Measurements from ENCODE around the gene C5orf22.
"Not testable (repeated sequence)": the region's sequence is repeated elsewhere in the genome, so short reads cannot be mapped to it uniquely, and the experiment has no call there.

The C5orf22 gene

GRCh38 chr5:31537349-31537748, 5.2 kb downstream of the C5orf22 start:
- Histone ChIP-seq H3K4me3 (replicated peaks; ENCODE audit: insufficient read depth, low read length) (no peak overlapping the region), H3K27ac (replicated peaks) (no peak overlapping the region), H3K27me3 (ENCODE audit: insufficient read depth, poor library complexity, severe bottlenecking) (no peaks in the 10 kb centered on the region)
- DNase-seq (ENCODE audit: low read depth in 1 of 2, low spot score in 1 of 2) = no peak
- TF ChIP-seq REST (IDR thresholded peaks at IDR 0.05; ENCODE audit: insufficient replicate concordance, low read depth) (no peak), CTCF (IDR thresholded peaks at IDR 0.05; ENCODE audit: insufficient read depth, low read length) (no peak), SPI1 (IDR thresholded peaks at IDR 0.05; ENCODE audit: borderline replicate concordance, low read depth) (no peak), POLR2AphosphoS5 (IDR thresholded peaks at IDR 0.05; ENCODE audit: low read depth) (no peak), GABPA (IDR thresholded peaks at IDR 0.05; ENCODE audit: low read depth) (no peak)

- Histone ChIP-seq H3K27ac (replicated peaks) (no peak overlapping the region), H3K4me3 (replicated peaks; ENCODE audit: insufficient read depth, low read length) (no peak overlapping the region), H3K27me3 (ENCODE audit: insufficient read depth, poor library complexity, severe bottlenecking) (no peaks in the 10 kb centered on the region)
- TF ChIP-seq REST (IDR thresholded peaks at IDR 0.05; ENCODE audit: insufficient replicate concordance, low read depth) (no peak), GABPA (IDR thresholded peaks at IDR 0.05; ENCODE audit: low read depth) (no peak), CTCF (IDR thresholded peaks at IDR 0.05; ENCODE audit: insufficient read depth, low read length) (no peak), POLR2AphosphoS5 (IDR thresholded peaks at IDR 0.05; ENCODE audit: low read depth) (no peak), SPI1 (IDR thresholded peaks at IDR 0.05; ENCODE audit: borderline replicate concordance, low read depth) (no peak)
- no peak for DNase-seq (ENCODE audit: low read depth in 1 of 2, low spot score in 1 of 2)
Observed at GRCh38 chr5:31537851-31538250, 5.8 kb downstream of the C5orf22 start.

GRCh38 chr5:31549114-31549513, 17.0 kb downstream of the C5orf22 start:
- H3K27me3 ChIP-seq (ENCODE audit: insufficient read depth, poor library complexity, severe bottlenecking); H3K4me3 ChIP-seq (replicated peaks; ENCODE audit: insufficient read depth, low read length); DNase-seq (ENCODE audit: low read depth in 1 of 2, low spot score in 1 of 2); H3K27ac ChIP-seq (replicated peaks): not testable (repeated sequence)

- Histone ChIP-seq H3K27ac (replicated peaks) (no peak overlapping the region), H3K4me3 (replicated peaks; ENCODE audit: insufficient read depth, low read length) (no peak overlapping the region), H3K27me3 (ENCODE audit: insufficient read depth, poor library complexity, severe bottlenecking) (no peaks in the 10 kb centered on the region)
- no peak for DNase-seq (ENCODE audit: low read depth in 1 of 2, low spot score in 1 of 2)
- TF ChIP-seq REST (IDR thresholded peaks at IDR 0.05; ENCODE audit: insufficient replicate concordance, low read depth) (no peak), GABPA (IDR thresholded peaks at IDR 0.05; ENCODE audit: low read depth) (no peak)
Observed at GRCh38 chr5:31551878-31552277, 19.8 kb downstream of the C5orf22 start.
